Psoas muscle (tissue), 8 donors: ENCODE measurements around the gene LRBA. TPM values are rescaled to one million over a fixed set of nuclear protein-coding genes. Genes with fewer than 3 reads are reported as not detected.
A peak's percentile ranks its signal among the peaks of the same experiment; 100 is the strongest.

ENCODE experiments used
- ATAC-seq, 4 donors: fragments of 200-7000 bp; cut with Tn5 transposase; one replicate each; pipeline ENCODE4 v1.9.1; 2020; ENCODE audit warnings: moderate library complexity in 3 of 4, mild to moderate bottlenecking in 2 of 4
- DNase-seq, 2 donors: peaks; one replicate each; pipeline ENCODE4 v3.0.0-alpha.2; 2020
- H3K27ac ChIP-seq: fragments of 200-600 bp; one replicate; pipeline ENCODE4 v1.8.0; 2022
- H3K27me3 ChIP-seq, 3 donors: fragments of 200-600 bp in 1 of 3; one replicate each; pipeline versions ENCODE4 v1.6.1 to v1.8.0; 2013 to 2022; ENCODE audit warnings: low read length in 2 of 3, mild to moderate bottlenecking in 2 of 3, moderate library complexity in 1 of 3; ENCODE audit not compliant: insufficient read depth in 3 of 3
- H3K36me3 ChIP-seq, 2 donors: fragments of 200-600 bp in 1 of 2; one replicate each; pipeline versions ENCODE4 v1.6.1 to v1.8.0; 2013 to 2022; ENCODE audit warnings: low read depth in 1 of 2, mild to moderate bottlenecking in 1 of 2, moderate library complexity in 1 of 2; ENCODE audit not compliant: insufficient read depth in 1 of 2
- H3K4me1 ChIP-seq: fragments of 200-600 bp; one replicate; pipeline ENCODE4 v1.8.0; 2022
- H3K4me3 ChIP-seq: fragments of 200-600 bp; one replicate; pipeline ENCODE4 v1.8.0; 2022; ENCODE audit warnings: mild to moderate bottlenecking
- H3K9me3 ChIP-seq: fragments of 200-600 bp; one replicate; pipeline ENCODE4 v1.8.0; 2022
- WGBS, 3 donors: extraction: QIAGEN DNeasy Blood & Tissue Kit; methylation state at CpG; one replicate each; pipeline versions ENCODE4 v1.1.6 to v1.1.7; 2013; 5-methylcytosine and 5-hydroxymethylcytosine counted together
- intact Hi-C, 2 donors: fragments of 100-400 bp; cut with DNase I; formaldehyde crosslinking; loops; one replicate each; pipeline versions ENCODE4 v1.11.0 to v1.14.2; 2022
- polyA plus RNA-seq, 3 donors: library from polyadenylated mRNA; stranded (reverse); fragments of 200-250 nt; gene quantifications; one replicate each; pipeline ENCODE4 v1.2.3, GENCODE V29; 2013
- total RNA-seq, 4 donors: library from RNA; stranded (reverse); fragmentation: NEBNext Ultra II Directional in 2 of 4; extraction: Animal tissue kit (Norgen Biotek cat#: 25700) in 2 of 4; gene quantifications; one replicate each; pipeline versions ENCODE4 v1.2.1 to v1.2.4, GENCODE V29; 2021 to 2023
- TF ChIP-seq, protein P1 (sequence below): fragments of 200-600 bp; IDR thresholded peaks from one replicate; pipeline ENCODE4 v1.8.0; 2022; ENCODE audit warnings: antibody characterized with exemption
- donor health status: healthy with polysubstance abuse.
- donor health status: DM: no; HTN: no; CAD: no; lungs with moderate emphysema.
- donor health status: Bipolar disorder and iron deficiency.
- donor health status: healthy.
- donor health status: DM: yes; HTN: yes; CAD: no.
- donor health status: DM: no; HTN: no; CAD: no.
- donor health status: DM: no; HTN: no; CAD: no.
- donor health status: DM: yes; HTN: yes; CAD: no.

The LRBA gene
- total and polyA plus RNA-seq, 7 donors: 2.9 to 10.6 (median 6.4) TPM

DNA sequence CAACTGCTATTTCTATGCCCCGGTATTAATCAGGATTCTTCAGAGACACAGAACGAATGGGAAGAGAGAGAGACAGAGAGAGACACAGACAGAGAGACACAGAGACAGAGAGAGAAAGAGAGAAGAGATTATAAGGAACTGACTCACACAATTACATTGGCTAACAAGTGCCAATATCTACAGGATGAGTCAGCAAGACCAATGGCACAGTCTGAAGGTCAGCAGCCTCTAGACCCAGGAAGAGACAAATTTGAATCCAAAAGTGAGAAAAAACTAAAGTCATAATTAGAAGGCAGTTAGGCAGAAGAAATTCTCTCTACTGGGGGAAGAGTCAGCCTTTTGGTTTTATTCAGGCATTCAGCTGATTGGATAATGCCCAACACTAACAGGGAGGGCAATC, 245.8 kb downstream of the LRBA start:
- TF ChIP-seq, protein P1, sequence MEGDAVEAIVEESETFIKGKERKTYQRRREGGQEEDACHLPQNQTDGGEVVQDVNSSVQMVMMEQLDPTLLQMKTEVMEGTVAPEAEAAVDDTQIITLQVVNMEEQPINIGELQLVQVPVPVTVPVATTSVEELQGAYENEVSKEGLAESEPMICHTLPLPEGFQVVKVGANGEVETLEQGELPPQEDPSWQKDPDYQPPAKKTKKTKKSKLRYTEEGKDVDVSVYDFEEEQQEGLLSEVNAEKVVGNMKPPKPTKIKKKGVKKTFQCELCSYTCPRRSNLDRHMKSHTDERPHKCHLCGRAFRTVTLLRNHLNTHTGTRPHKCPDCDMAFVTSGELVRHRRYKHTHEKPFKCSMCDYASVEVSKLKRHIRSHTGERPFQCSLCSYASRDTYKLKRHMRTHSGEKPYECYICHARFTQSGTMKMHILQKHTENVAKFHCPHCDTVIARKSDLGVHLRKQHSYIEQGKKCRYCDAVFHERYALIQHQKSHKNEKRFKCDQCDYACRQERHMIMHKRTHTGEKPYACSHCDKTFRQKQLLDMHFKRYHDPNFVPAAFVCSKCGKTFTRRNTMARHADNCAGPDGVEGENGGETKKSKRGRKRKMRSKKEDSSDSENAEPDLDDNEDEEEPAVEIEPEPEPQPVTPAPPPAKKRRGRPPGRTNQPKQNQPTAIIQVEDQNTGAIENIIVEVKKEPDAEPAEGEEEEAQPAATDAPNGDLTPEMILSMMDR: no peak
- Histone ChIP-seq H3K4me3 (no peak overlapping the region), H3K36me3 (no peaks in the 10 kb centered on the region), H3K9me3 (no peaks in the 10 kb centered on the region), H3K4me1 (no peaks in the 10 kb centered on the region), H3K27ac (no peak overlapping the region), H3K27me3 (no peaks in the 10 kb centered on the region)
- WGBS, 3 donors: 83 to 94% (median 91%) methylated on average over 2 of the region's 2 CpGs
- ATAC-seq (peak in 1 of 4 donors; percentile 48), DNase-seq (no peak)
- intact Hi-C loops: no loop called here

DNA sequence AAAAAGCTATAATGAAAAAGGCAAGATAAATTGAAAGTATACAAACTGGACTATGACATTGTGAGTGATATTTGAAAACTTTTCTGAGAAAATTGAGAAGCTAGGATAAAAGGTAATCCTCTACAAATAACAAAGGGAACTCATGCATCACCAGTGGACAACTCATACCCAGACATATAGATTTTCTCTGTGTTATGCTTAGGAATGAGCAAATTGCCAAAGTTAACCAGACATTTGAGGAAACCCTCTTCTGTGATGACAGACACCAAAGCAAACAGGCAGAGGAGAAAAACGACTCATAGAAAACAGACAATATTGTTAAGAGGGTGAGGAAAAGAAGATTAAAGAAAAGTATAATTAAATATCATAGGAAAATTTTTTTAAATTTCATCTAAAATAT, 246.6 kb downstream of the LRBA start:
- no peaks in the 10 kb centered on the region for H3K27me3 ChIP-seq
- WGBS, 3 donors: 91 to 93% (median 92%) methylated on average over 1 of the region's 1 CpG
- H3K4me3 ChIP-seq: no peak overlapping the region
- H3K9me3 ChIP-seq: no peaks in the 10 kb centered on the region
- TF ChIP-seq, protein P1: no peak
- no peak overlapping the region for H3K27ac ChIP-seq
- intact Hi-C loops: no loop called here
- H3K4me1 ChIP-seq: no peaks in the 10 kb centered on the region
- DNase-seq (no peak), ATAC-seq (no peak)
- H3K36me3 ChIP-seq: no peaks in the 10 kb centered on the region

DNA sequence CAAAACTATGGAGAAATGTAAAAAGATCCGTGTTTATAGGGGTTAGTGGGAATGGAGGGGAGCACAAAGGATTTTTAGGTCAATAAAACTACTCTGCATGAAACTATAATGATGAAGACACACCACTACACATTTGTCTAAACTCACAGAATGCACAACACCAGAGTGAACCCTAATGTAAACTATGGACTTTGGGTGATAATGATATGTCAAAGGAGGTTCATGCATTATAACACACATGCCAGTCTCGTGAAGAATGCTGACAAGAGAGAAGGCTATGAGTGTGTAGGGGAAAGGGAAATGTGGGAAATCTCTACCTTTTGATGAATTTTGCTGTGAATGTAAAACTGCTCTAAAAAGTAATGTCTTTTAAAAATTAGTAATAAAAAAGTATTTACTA, 249.9 kb downstream of the LRBA start:
- Histone ChIP-seq H3K4me1 (no peaks in the 10 kb centered on the region), H3K9me3 (no peaks in the 10 kb centered on the region), H3K4me3 (no peak overlapping the region), H3K36me3 (no peaks in the 10 kb centered on the region), H3K27ac (no peak overlapping the region), H3K27me3 (no peaks in the 10 kb centered on the region)
- no peak for ATAC-seq
- 89 to 92% (median 91%) methylated on average over 2 of the region's 2 CpGs for WGBS, 3 donors
- DNase-seq: no peak
- intact Hi-C loops: no loop called here
- TF ChIP-seq, protein P1: no peak

DNA sequence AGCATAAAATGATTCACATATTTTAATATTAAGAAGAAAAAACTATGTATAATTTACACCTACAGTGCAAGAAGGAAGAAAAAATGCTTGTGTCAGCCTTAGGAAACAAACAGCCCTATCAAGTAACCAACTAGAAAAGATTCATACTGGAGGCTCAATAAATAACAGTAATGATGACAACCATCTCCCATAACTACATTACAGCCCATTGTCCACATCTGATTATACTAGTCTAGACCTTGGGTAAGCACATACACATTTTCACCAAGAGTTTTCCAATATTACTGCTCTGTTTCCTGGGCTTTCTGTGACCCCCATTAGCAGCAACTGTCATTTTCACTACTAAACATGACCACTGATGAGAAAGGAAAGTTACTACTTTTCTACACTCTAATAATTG, 263.4 kb downstream of the LRBA start:
- intact Hi-C loops: no loop called here

DNA sequence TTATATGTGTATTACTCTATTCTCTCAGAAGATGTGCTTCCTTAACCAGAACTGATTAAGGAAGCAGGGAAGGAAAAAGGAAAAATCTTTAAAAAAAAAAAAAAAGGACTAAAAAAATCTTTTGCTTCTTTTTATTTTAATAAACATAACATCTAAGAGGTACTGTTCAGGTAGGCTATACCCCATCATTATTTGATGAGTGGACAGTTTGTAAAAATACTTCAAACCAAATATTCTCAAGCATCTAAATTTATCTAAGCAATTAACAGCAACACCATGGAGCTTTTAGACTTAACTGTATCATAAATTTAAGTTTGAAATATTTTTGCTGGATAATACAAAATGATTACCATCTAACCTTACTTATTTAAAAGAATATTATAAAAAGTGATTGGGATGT, 264.3 kb downstream of the LRBA start:
- TF ChIP-seq, protein P1: no peak
- no peaks in the 10 kb centered on the region for H3K4me1 ChIP-seq
- no peaks in the 10 kb centered on the region for H3K36me3 ChIP-seq
- intact Hi-C loops: no loop called here
- H3K4me3 ChIP-seq: no peak overlapping the region
- no peak for ATAC-seq
- no peak for DNase-seq
- H3K27ac ChIP-seq: no peak overlapping the region
- no peaks in the 10 kb centered on the region for H3K27me3 ChIP-seq
- no peaks in the 10 kb centered on the region for H3K9me3 ChIP-seq

More for the DNA sequence above, 263.4 kb downstream of the LRBA start:
- Histone ChIP-seq H3K27ac (no peak overlapping the region), H3K4me3 (no peak overlapping the region), H3K36me3 (no peaks in the 10 kb centered on the region), H3K4me1 (no peaks in the 10 kb centered on the region), H3K27me3 (no peaks in the 10 kb centered on the region), H3K9me3 (no peaks in the 10 kb centered on the region)
- DNase-seq (no peak), ATAC-seq (no peak)
- TF ChIP-seq, protein P1: no peak
